WTC11 (cell line): Measurements from ENCODE around the gene SLC25A21. TPM values are rescaled to one million over a fixed set of nuclear protein-coding genes. Genes with fewer than 3 reads are reported as not detected.
A peak's percentile ranks its signal among the peaks of the same experiment; 100 is the strongest.

ENCODE experiments used
- ATAC-seq: fragments of 200-7000 bp; cut with Tn5 transposase; 2 replicates; pipeline ENCODE4 v1.10.0; 2021; ENCODE audit warnings: mild to moderate bottlenecking, moderate library complexity
- CTCF ChIA-PET: fragments of 300-600 bp; sonication (Branson Sonifier 250); formaldehyde crosslinking; loops from one replicate; lab custom pipeline; 2021; ENCODE audit warnings: antibody characterized with exemption; lab: Charles Lee
- POLR2A ChIA-PET: fragments of 350-600 bp; sonication (Branson Sonifier 250); formaldehyde crosslinking; loops from one replicate; lab custom pipeline; 2021; ENCODE audit warnings: antibody characterized with exemption; lab: Charles Lee
- DNase-seq: peaks from one replicate; pipeline ENCODE4 v3.0.0; 2021; ENCODE audit warnings: low spot score
- H3K27ac Mint-ChIP-seq: 2 replicates; pipeline ENCODE4 v1.8.0; 2021; ENCODE audit warnings: mixed read lengths
- H3K27me3 Mint-ChIP-seq: 2 replicates; pipeline ENCODE4 v1.8.0; 2021; ENCODE audit warnings: low read depth, mild to moderate bottlenecking, moderate library complexity, mixed read lengths
- H3K36me3 Mint-ChIP-seq: 2 replicates; pipeline ENCODE4 v1.8.0; 2021; ENCODE audit warnings: mixed read lengths
- H3K4me1 Mint-ChIP-seq: 2 replicates; pipeline ENCODE4 v1.8.0; 2022; ENCODE audit warnings: mixed read lengths
- H3K4me3 Mint-ChIP-seq: 2 replicates; pipeline ENCODE4 v1.8.0; 2021; ENCODE audit warnings: mild to moderate bottlenecking, moderate library complexity, mixed read lengths
- H3K9me3 Mint-ChIP-seq: 2 replicates; pipeline ENCODE4 v1.8.0; 2021; ENCODE audit warnings: mixed read lengths
- ARID4B ChIP-seq: sonication (generic); formaldehyde crosslinking; IDR thresholded peaks from 2 replicates; pipeline ENCODE4 v1.8.0; 2023; ENCODE audit warnings: missing genetic modification reagents, mild to moderate bottlenecking, borderline replicate concordance
- ATF3 ChIP-seq: sonication (generic); formaldehyde crosslinking; conservative IDR thresholded peaks from 2 replicates; pipeline ENCODE4 v1.8.1; 2022; ENCODE audit warnings: mild to moderate bottlenecking, missing genetic modification reagents
- CREB1 ChIP-seq: sonication (generic); formaldehyde crosslinking; IDR thresholded peaks from 2 replicates; pipeline ENCODE4 v1.8.0; 2023; ENCODE audit warnings: mild to moderate bottlenecking, missing genetic modification reagents
- E2F1 ChIP-seq: sonication (generic); formaldehyde crosslinking; IDR thresholded peaks from 2 replicates; pipeline ENCODE4 v1.8.0; 2022; ENCODE audit warnings: mild to moderate bottlenecking, missing genetic modification reagents
- FOXP1 ChIP-seq: sonication (generic); formaldehyde crosslinking; IDR thresholded peaks from 2 replicates; pipeline ENCODE4 v1.8.0; 2022; ENCODE audit warnings: missing genetic modification reagents, mild to moderate bottlenecking, moderate library complexity, borderline replicate concordance
- FOXP4 ChIP-seq: sonication (generic); formaldehyde crosslinking; IDR thresholded peaks from 2 replicates; pipeline ENCODE4 v1.8.0; 2022; ENCODE audit warnings: mild to moderate bottlenecking, missing genetic modification reagents
- IRF2 ChIP-seq: sonication (generic); formaldehyde crosslinking; IDR thresholded peaks from 2 replicates; pipeline ENCODE4 v1.8.0; 2022; ENCODE audit warnings: low read depth, missing genetic modification reagents, borderline replicate concordance
- JUN ChIP-seq: sonication (generic); formaldehyde crosslinking; IDR thresholded peaks from 2 replicates; pipeline ENCODE4 v1.8.0; 2023; ENCODE audit warnings: mild to moderate bottlenecking, missing genetic modification reagents
- NFYB ChIP-seq: sonication (generic); formaldehyde crosslinking; conservative IDR thresholded peaks from 2 replicates; pipeline ENCODE4 v1.8.0; 2022; ENCODE audit warnings: low read depth, missing genetic modification reagents
- OVOL2 ChIP-seq: fragments of 250-450 bp; sonication (Bioruptor Pico); IDR thresholded peaks from 2 replicates; pipeline ENCODE4 v1.9.0; 2021; ENCODE audit warnings: mild to moderate bottlenecking, borderline replicate concordance
- SP1 ChIP-seq: sonication (generic); formaldehyde crosslinking; conservative IDR thresholded peaks from 2 replicates; pipeline ENCODE4 v1.8.1; 2022; ENCODE audit warnings: missing genetic modification reagents
- USF1 ChIP-seq: sonication (generic); formaldehyde crosslinking; IDR thresholded peaks from 2 replicates; pipeline ENCODE4 v1.8.0; 2022; ENCODE audit warnings: mild to moderate bottlenecking, missing genetic modification reagents
- USF2 ChIP-seq: sonication (generic); formaldehyde crosslinking; IDR thresholded peaks from 2 replicates; pipeline ENCODE4 v1.8.1; 2023; ENCODE audit warnings: mild to moderate bottlenecking, missing genetic modification reagents, moderate library complexity
- ZBTB21 ChIP-seq: sonication (generic); formaldehyde crosslinking; IDR thresholded peaks from 2 replicates; pipeline ENCODE4 v1.8.1; 2023; ENCODE audit warnings: mild to moderate bottlenecking, missing genetic modification reagents, borderline replicate concordance
- ZBTB43 ChIP-seq: sonication (generic); formaldehyde crosslinking; IDR thresholded peaks from 2 replicates; pipeline ENCODE4 v1.8.1; 2023; ENCODE audit warnings: mild to moderate bottlenecking, missing genetic modification reagents
- ZMAT4 ChIP-seq: fragments of 250-450 bp; sonication (Bioruptor Pico); IDR thresholded peaks from 2 replicates; pipeline ENCODE4 v1.9.0; 2021; ENCODE audit warnings: mild to moderate bottlenecking
- ZNF281 ChIP-seq: sonication (generic); formaldehyde crosslinking; IDR thresholded peaks from 2 replicates; pipeline ENCODE4 v1.8.0; 2023; ENCODE audit warnings: mild to moderate bottlenecking, missing genetic modification reagents
- ZNF396 ChIP-seq: fragments of 250-450 bp; sonication (Bioruptor Pico); IDR thresholded peaks from 2 replicates; pipeline ENCODE4 v1.8.0; 2021; ENCODE audit warnings: mild to moderate bottlenecking, moderate library complexity, borderline replicate concordance
- ZNF671 ChIP-seq: fragments of 250-450 bp; sonication (Bioruptor Pico); IDR thresholded peaks from 2 replicates; pipeline ENCODE4 v1.8.0; 2021; ENCODE audit warnings: mild to moderate bottlenecking
- ZSCAN18 ChIP-seq: fragments of 250-450 bp; sonication (Bioruptor Pico); IDR thresholded peaks from 2 replicates; pipeline ENCODE4 v2.1.2; 2022; ENCODE audit warnings: mild to moderate bottlenecking, moderate library complexity
- total RNA-seq: library from RNA; stranded (reverse); gene quantifications from 3 replicates; pipeline ENCODE4 v1.2.3, GENCODE V29; 2021

Gene SLC25A21
- total RNA-seq, 1 experiment from 2014 or later = 8.2 TPM

GRCh38 chr14:37056473-37056872, 115.9 kb downstream of the SLC25A21 start (continued):
- TF ChIP-seq CREB1 (CRISPR knock-in tag) = no peak
- TF ChIP-seq ZNF396 = no peak
- TF ChIP-seq ATF3 (CRISPR knock-in tag) = no peak
- no peak for TF ChIP-seq FOXP4 (CRISPR knock-in tag)
- TF ChIP-seq USF2 (CRISPR knock-in tag) = no peak
- no peak for TF ChIP-seq FOXP1 (CRISPR knock-in tag)
- no peak for TF ChIP-seq E2F1 (CRISPR knock-in tag)
- TF ChIP-seq, all 79 proteins: peak for 0

- peak; percentile 36; the same call in 1 of the 2 replicates for ATAC-seq
- Mint-ChIP-seq H3K4me1 (peaks cover 24% of the 10 kb centered on the region), H3K27me3 (no peaks in the 10 kb centered on the region), H3K36me3 (peaks cover 15% of the 10 kb centered on the region), H3K9me3 (peaks cover 28% of the 10 kb centered on the region), H3K27ac (no peak overlapping the region), H3K4me3 (no peak overlapping the region)
- no peak for DNase-seq
- ChIA-PET POLR2A (no interaction called here), CTCF (no interaction called here)
- no peak for TF ChIP-seq NFYB (CRISPR knock-in tag)
- TF ChIP-seq ZBTB43 = no peak
- no peak for TF ChIP-seq IRF2 (CRISPR knock-in tag)
- TF ChIP-seq ZNF671 = no peak
- TF ChIP-seq OVOL2 (CRISPR knock-in tag) = no peak
- no peak for TF ChIP-seq ZSCAN18
- TF ChIP-seq JUN (CRISPR knock-in tag) = no peak
- no peak for TF ChIP-seq ZBTB21 (CRISPR knock-in tag)
- no peak for TF ChIP-seq ARID4B (CRISPR knock-in tag)
- no peak for TF ChIP-seq ZMAT4 (CRISPR knock-in tag)
- no peak for TF ChIP-seq USF1 (CRISPR knock-in tag)
- no peak for TF ChIP-seq ZNF281 (CRISPR knock-in tag)
- TF ChIP-seq SP1 (CRISPR knock-in tag) = no peak
Observed at GRCh38 chr14:37054869-37055268, 117.5 kb downstream of the SLC25A21 start.
